Activated T-helper 9 cell treated with anti-CD3 and anti-CD28 coated beads, Interleukin-2, amount 50 U/mL, for 16 hours (primary cell): Measurements from ENCODE around the gene SORBS1.
"Not testable (repeated sequence)": the region's sequence is repeated elsewhere in the genome, so short reads cannot be mapped to it uniquely, and the experiment has no call there.

ENCODE experiments used
- DNase-seq: peaks from one replicate; pipeline ENCODE4 v3.0.0-alpha.2; 2020; ENCODE audit warnings: low read depth

The SORBS1 gene

GRCh38 chr10:95482501-95483233 lies 78.5 kb downstream of the SORBS1 start:
- DNase-seq: no peak

GRCh38 chr10:95480901-95481491 lies 80.2 kb downstream of the SORBS1 start:
- no peak for DNase-seq

GRCh38 chr10:95480102-95480900 lies 80.9 kb downstream of the SORBS1 start:
- no peak for DNase-seq

- DNase-seq: no peak
These were observed 82.2 kb downstream of the SORBS1 start for GRCh38 chr10:95478935-95479334.

GRCh38 chr10:95478185-95478584 lies 83.0 kb downstream of the SORBS1 start:
- DNase-seq: no peak

GRCh38 chr10:95477175-95477520 lies 84.0 kb downstream of the SORBS1 start:
- no peak for DNase-seq

- DNase-seq: no peak
These were observed 84.5 kb downstream of the SORBS1 start for GRCh38 chr10:95476469-95477174.

GRCh38 chr10:95475827-95476468 lies 85.2 kb downstream of the SORBS1 start:
- no peak for DNase-seq

GRCh38 chr10:95475003-95475383 lies 86.2 kb downstream of the SORBS1 start:
- no peak for DNase-seq

GRCh38 chr10:95474228-95475002 lies 86.8 kb downstream of the SORBS1 start:
- DNase-seq: no peak

- DNase-seq: no peak
These were observed 88.7 kb downstream of the SORBS1 start for GRCh38 chr10:95472304-95473088.

- DNase-seq: no peak
These were observed 91.5 kb downstream of the SORBS1 start for GRCh38 chr10:95469676-95470075.

GRCh38 chr10:95469251-95469650 lies 91.9 kb downstream of the SORBS1 start:
- DNase-seq: no peak

GRCh38 chr10:95467642-95468041 lies 93.5 kb downstream of the SORBS1 start:
- DNase-seq: not testable (repeated sequence)

- DNase-seq: no peak
These were observed 94.0 kb downstream of the SORBS1 start for GRCh38 chr10:95467162-95467599.

GRCh38 chr10:95466436-95466835 lies 94.7 kb downstream of the SORBS1 start:
- DNase-seq: no peak

- no peak for DNase-seq
These were observed 96.9 kb downstream of the SORBS1 start for GRCh38 chr10:95464280-95464679.

GRCh38 chr10:95462740-95463667 lies 98.2 kb downstream of the SORBS1 start:
- no peak for DNase-seq

- no peak for DNase-seq
These were observed 99.6 kb downstream of the SORBS1 start for GRCh38 chr10:95461611-95462010.
